Measurements from ENCODE around the gene DDI2.

GRCh38 chr1:15570861-15571260 is 46.4 kb upstream of the DDI2 start:
- no peak for TF ChIP-seq CTCF (IDR thresholded peaks at IDR 0.05; ENCODE audit: poor library complexity, severe bottlenecking)
- no peak for TF ChIP-seq EZH2 (IDR thresholded peaks at IDR 0.05; ENCODE audit: borderline replicate concordance, insufficient read depth, low read length, poor library complexity, severe bottlenecking)
- TF ChIP-seq EP300 (conservative IDR thresholded peaks at IDR 0.05; ENCODE audit: poor library complexity, severe bottlenecking): no peak
- no peak for TF ChIP-seq SMC3 (conservative IDR thresholded peaks at IDR 0.05; ENCODE audit: poor library complexity)
- no peak for TF ChIP-seq REST (IDR thresholded peaks at IDR 0.05; ENCODE audit: borderline replicate concordance)
- no peak for TF ChIP-seq RAD21 (conservative IDR thresholded peaks at IDR 0.05)
- no peak for TF ChIP-seq MXI1 (conservative IDR thresholded peaks at IDR 0.05; ENCODE audit: poor library complexity, severe bottlenecking)

All from neural cell (in vitro differentiated cells).